ENCODE data around the gene ASIC2. TPM values are rescaled to one million over a fixed set of nuclear protein-coding genes. Genes with fewer than 3 reads are reported as not detected.

The ASIC2 gene
- total and polyA plus RNA-seq, 2 donors (not counting 3 experiments of a cell fraction or from before 2014, with no cell fraction given) = not detected

GRCh38 chr17:33207231-33207630 lies 85.9 kb downstream of the ASIC2 start:
- Histone ChIP-seq H4K20me1 (replicated peaks; ENCODE audit: control insufficient read depth, extremely low read depth, insufficient read depth, low read length) (no peaks in the 10 kb centered on the region), H3K27me3 (ENCODE audit: control insufficient read depth in 2 of 2, insufficient read depth in 2 of 2, low read length in 2 of 2) (no peaks in the 10 kb centered on the region), H3K9me1 (replicated peaks; ENCODE audit: control insufficient read depth, extremely low read depth, insufficient read depth, low read length) (no peaks in the 10 kb centered on the region), H3K4me1 (ENCODE audit: control insufficient read depth, extremely low read depth, insufficient read depth, low read length) (no peaks in the 10 kb centered on the region), H3K9me3 (replicated peaks; ENCODE audit: control insufficient read depth, insufficient read depth, low read length) (no peaks in the 10 kb centered on the region), H3K27ac (ENCODE audit: insufficient read depth, low read depth, low read length) (no peak overlapping the region), H3K79me2 (ENCODE audit: control insufficient read depth, insufficient read depth, low read length) (no peaks in the 10 kb centered on the region), H3K4me2 (ENCODE audit: insufficient read depth, low read length) (no peak overlapping the region), H3K36me3 (ENCODE audit: control insufficient read depth in 2 of 2, extremely low read depth in 1 of 2, insufficient read depth in 2 of 2, low read length in 2 of 2) (no peaks in the 10 kb centered on the region), H2AFZ (ENCODE audit: low read depth, low read length) (no peak overlapping the region), H3K9ac (replicated peaks; ENCODE audit: extremely low read depth, insufficient read depth, low read length) (no peak overlapping the region), H3K4me3 (replicated peaks in 1 of 3; ENCODE audit: insufficient read depth in 1 of 3, low read depth in 1 of 3, low read length in 3 of 3) (no peak overlapping the region)
- FAIRE-seq (no peak), DNase-seq (ENCODE audit: low read depth, low spot score) (no peak)
- CTCF ChIA-PET = no interaction called here
- intact Hi-C loops (cut with micrococcal nuclease) = no loop called here
- dilution Hi-C loops (cut with MboI; ENCODE audit: extremely low pct_ligation_motif_present, low sequenced_read_pairs) = no loop called here
- TF ChIP-seq JUN (IDR thresholded peaks at IDR 0.05; ENCODE audit: borderline replicate concordance, insufficient read depth, insufficient read length, low read depth) (no peak), GATA2 (IDR thresholded peaks at IDR 0.05; ENCODE audit: insufficient read depth, insufficient read length, low read depth, low read length) (no peak), POLR2AphosphoS5 (IDR thresholded peaks at IDR 0.05; ENCODE audit: insufficient read depth, low read depth, low read length) (no peak), FOS (IDR thresholded peaks at IDR 0.05; ENCODE audit: borderline replicate concordance, insufficient read depth, low read length) (no peak), MYC (IDR thresholded peaks at IDR 0.05; ENCODE audit: low read depth, low read length) (no peak), EZH2 (IDR thresholded peaks at IDR 0.05; ENCODE audit: borderline replicate concordance, low read depth, low read length, severe bottlenecking) (no peak), CTCF (IDR thresholded peaks at IDR 0.05; ENCODE audit: extremely low read depth in 1 of 2, insufficient read depth in 1 of 2, low read depth in 1 of 2, low read length in 2 of 2) (no peak), POLR2A (IDR thresholded peaks at IDR 0.05; ENCODE audit: low read depth, low read length) (no peak), MAX (IDR thresholded peaks at IDR 0.05; ENCODE audit: insufficient read depth, insufficient read length) (no peak)
- no TSS peak for BruUV-seq (replicated peaks)
- POLR2A ChIA-PET = no interaction called here

Data from endothelial cell of umbilical vein (primary cell).